ENCODE results near the gene APOC3.

The APOC3 gene

DNA sequence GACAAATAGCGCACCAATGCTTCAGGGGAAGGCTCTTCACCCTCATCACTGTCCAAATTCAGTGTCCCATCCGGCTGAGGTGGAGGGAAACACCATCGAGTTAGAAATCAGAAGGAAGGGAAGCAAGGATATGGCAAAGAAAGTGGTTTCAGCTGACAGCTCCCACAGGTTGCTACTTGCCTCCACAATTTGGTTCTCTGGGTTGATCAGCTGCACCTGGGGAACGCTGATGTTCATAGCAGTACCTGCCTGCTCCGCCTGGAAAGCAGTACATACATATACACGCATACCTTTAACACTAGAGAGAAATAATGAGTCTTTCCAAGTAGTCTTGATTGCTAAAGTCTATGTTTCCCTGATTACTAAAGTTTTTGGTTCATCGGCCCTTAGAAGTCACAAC lies 45.5 kb downstream of the APOC3 start:
- TF ChIP-seq CTCF (IDR thresholded peaks at IDR 0.05; ENCODE audit: borderline replicate concordance, insufficient read depth, low read depth, low read length) = no peak
- H3K4me3 ChIP-seq (ENCODE audit: low read depth, low read length) = no peak overlapping the region

DNA sequence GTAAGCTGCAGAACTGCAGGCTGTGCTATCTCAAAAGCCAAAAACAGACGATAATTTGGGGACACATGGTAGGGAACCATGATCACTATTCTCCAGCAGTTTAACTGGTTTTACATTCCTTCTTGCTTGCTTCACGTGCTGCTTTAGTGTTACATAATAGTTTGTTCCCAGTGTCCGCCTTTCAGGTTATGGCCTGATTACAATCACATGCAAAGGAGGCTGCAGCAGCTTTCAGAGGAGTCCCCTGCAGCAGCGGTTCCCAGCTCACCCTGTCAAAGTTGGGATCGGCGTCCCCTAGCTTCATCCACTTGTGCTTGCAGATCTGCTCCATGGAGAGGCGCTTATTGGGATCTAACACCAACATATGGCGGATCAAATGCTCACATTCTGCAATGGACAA lies 46.9 kb downstream of the APOC3 start:
- TF ChIP-seq CTCF (IDR thresholded peaks at IDR 0.05; ENCODE audit: borderline replicate concordance, insufficient read depth, low read depth, low read length) = no peak

DNA sequence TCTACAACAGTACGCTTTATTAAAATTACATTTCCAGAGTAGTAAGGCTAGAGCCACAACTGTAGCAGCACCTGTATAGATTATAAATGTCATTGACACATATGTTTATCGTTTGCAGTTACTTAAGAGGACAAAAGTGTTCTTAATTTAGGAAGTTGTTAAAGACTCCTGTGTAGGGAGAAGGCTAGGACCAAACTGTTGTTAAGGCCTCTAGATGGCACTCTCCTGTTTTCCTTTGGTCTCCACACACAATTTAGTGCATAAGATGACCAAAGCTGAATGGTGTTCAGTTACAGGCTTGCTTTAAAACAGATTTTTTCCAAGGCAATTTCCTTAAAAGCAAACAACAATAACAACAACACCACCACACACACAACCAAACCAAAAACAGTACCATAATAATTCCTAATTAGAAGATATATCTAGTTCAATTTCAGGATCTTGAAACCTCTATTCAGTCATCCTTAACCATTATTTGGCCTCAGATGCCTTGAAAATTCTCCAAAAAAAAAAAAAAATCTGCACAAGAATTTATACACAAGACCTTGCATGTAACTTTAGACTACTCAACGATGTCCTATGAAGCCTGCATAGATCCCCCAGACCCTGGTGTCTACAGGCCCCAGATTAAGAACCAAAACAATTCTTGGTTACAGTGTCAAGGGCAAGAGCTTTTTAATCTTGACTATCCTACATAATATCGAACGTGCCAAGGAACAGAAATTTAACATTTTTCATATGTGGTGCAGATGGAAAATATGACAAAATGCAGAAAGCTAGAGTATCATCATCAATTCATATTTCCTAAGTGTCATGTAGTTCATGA lies 50.3 kb downstream of the APOC3 start:
- peak; percentile 58 for TF ChIP-seq CTCF (IDR thresholded peaks at IDR 0.05; ENCODE audit: borderline replicate concordance, insufficient read depth, low read depth, low read length)

More for the DNA sequence above, 46.9 kb downstream of the APOC3 start:
- H3K4me3 ChIP-seq (ENCODE audit: low read depth, low read length) = no peak overlapping the region

GRCh38 chr11:116881143-116881542 lies 51.4 kb downstream of the APOC3 start:
- no peak for TF ChIP-seq CTCF (IDR thresholded peaks at IDR 0.05; ENCODE audit: borderline replicate concordance, insufficient read depth, low read depth, low read length)
- H3K4me3 ChIP-seq (ENCODE audit: low read depth, low read length) = no peak overlapping the region

More for the DNA sequence above, 50.3 kb downstream of the APOC3 start:
- no peak overlapping the region for H3K4me3 ChIP-seq (ENCODE audit: low read depth, low read length)

GRCh38 chr11:116882386-116882785 lies 52.7 kb downstream of the APOC3 start:
- no peak for TF ChIP-seq CTCF (IDR thresholded peaks at IDR 0.05; ENCODE audit: borderline replicate concordance, insufficient read depth, low read depth, low read length)
- H3K4me3 ChIP-seq (ENCODE audit: low read depth, low read length) = no peak overlapping the region
